Measurements from ENCODE around the gene FLRT1.

- no peak for TF ChIP-seq CTCF (IDR thresholded peaks at IDR 0.05)
- TF ChIP-seq POLR2A (IDR thresholded peaks at IDR 0.05), result no peak
These were observed 30.0 kb downstream of the FLRT1 start for GRCh38 chr11:64065712-64066111.
